KMS-11 (cell line): ENCODE data around the gene CD68.

Experiments
- H2AFZ ChIP-seq: fragments of 200-600 bp; sonication (generic); 2 replicates; pipeline ENCODE4 v1.6.1; 2016; ENCODE audit warnings: antibody characterized with exemption, mixed run types, low read depth
- H3K27ac ChIP-seq: fragments of 200-600 bp; sonication (generic); 2 replicates; pipeline ENCODE4 v1.6.1; 2016; ENCODE audit warnings: mild to moderate bottlenecking, mixed run types
- H3K27me3 ChIP-seq: fragments of 200-600 bp; sonication (generic); 2 replicates; pipeline ENCODE4 v1.6.1; 2017; ENCODE audit warnings: mild to moderate bottlenecking, low read depth, mixed run types, moderate library complexity; ENCODE audit not compliant: insufficient read depth
- H3K36me3 ChIP-seq: fragments of 200-600 bp; sonication (generic); 2 replicates; pipeline ENCODE4 v1.6.1; 2017; ENCODE audit warnings: mild to moderate bottlenecking, mixed run types; ENCODE audit not compliant: insufficient read depth
- H3K4me1 ChIP-seq: fragments of 200-600 bp; sonication (generic); 2 replicates; pipeline ENCODE4 v1.6.1; 2016; ENCODE audit warnings: mild to moderate bottlenecking, low read depth, mixed run types; ENCODE audit not compliant: poor library complexity, severe bottlenecking
- H3K4me2 ChIP-seq: fragments of 200-600 bp; sonication (generic); 2 replicates; pipeline ENCODE4 v1.7.0; 2016; ENCODE audit warnings: mild to moderate bottlenecking, mixed run types
- H3K4me3 ChIP-seq: fragments of 200-600 bp; sonication (generic); IDR thresholded peaks from 2 replicates; pipeline ENCODE4 v1.6.1; 2017; ENCODE audit warnings: low read depth, low read length, mixed read lengths; ENCODE audit not compliant: insufficient read depth
- H3K79me2 ChIP-seq: fragments of 200-600 bp; sonication (generic); 2 replicates; pipeline ENCODE4 v1.6.1; 2016; ENCODE audit warnings: low read depth, mixed run types; ENCODE audit not compliant: insufficient read depth
- H3K9ac ChIP-seq: fragments of 200-600 bp; sonication (generic); 2 replicates; pipeline ENCODE4 v1.6.1; 2016; ENCODE audit warnings: mild to moderate bottlenecking, mixed run types
- H4K20me1 ChIP-seq: fragments of 200-600 bp; sonication (generic); 2 replicates; pipeline ENCODE4 v1.6.1; 2016; ENCODE audit warnings: mild to moderate bottlenecking, mixed run types; ENCODE audit not compliant: insufficient read depth
- TF ChIP-seq, protein P1 (sequence below): fragments of 200-600 bp; sonication (generic); conservative IDR thresholded peaks from 2 replicates; pipeline ENCODE4 v1.6.1; 2017; ENCODE audit warnings: low read depth, mild to moderate bottlenecking, antibody characterized with exemption, low read length, moderate library complexity, mixed read lengths

Gene CD68

DNA sequence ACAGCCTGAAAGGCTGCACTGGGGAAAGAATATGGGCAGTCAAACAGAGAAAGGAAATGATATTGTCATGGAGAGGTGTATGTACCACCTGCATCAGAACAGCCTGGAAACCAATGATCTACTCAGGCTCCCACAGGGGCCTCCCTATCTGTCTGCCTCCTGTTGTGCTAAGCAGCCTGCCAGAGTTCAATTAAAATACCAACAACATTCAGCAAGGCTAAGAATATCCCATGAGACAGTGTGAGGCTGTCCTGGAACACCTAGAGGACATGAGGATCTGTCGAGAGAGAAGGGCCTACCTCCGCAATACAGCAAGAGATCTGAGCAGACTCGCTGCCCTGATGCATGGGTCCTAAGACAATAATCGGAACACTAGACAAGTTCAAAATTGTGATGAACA is 26.8 kb downstream of the CD68 start:
- no peaks in the 10 kb centered on the region for H4K20me1 ChIP-seq
- H3K4me2 ChIP-seq: no peak overlapping the region
- H2AFZ ChIP-seq: no peak overlapping the region
- no peak overlapping the region for H3K27ac ChIP-seq
- H3K36me3 ChIP-seq: no peaks in the 10 kb centered on the region
- H3K79me2 ChIP-seq: no peaks in the 10 kb centered on the region
- H3K4me3 ChIP-seq: no peak overlapping the region
- no peaks in the 10 kb centered on the region for H3K4me1 ChIP-seq
- H3K9ac ChIP-seq: no peak overlapping the region
- no peaks in the 10 kb centered on the region for H3K27me3 ChIP-seq
- TF ChIP-seq, protein P1, sequence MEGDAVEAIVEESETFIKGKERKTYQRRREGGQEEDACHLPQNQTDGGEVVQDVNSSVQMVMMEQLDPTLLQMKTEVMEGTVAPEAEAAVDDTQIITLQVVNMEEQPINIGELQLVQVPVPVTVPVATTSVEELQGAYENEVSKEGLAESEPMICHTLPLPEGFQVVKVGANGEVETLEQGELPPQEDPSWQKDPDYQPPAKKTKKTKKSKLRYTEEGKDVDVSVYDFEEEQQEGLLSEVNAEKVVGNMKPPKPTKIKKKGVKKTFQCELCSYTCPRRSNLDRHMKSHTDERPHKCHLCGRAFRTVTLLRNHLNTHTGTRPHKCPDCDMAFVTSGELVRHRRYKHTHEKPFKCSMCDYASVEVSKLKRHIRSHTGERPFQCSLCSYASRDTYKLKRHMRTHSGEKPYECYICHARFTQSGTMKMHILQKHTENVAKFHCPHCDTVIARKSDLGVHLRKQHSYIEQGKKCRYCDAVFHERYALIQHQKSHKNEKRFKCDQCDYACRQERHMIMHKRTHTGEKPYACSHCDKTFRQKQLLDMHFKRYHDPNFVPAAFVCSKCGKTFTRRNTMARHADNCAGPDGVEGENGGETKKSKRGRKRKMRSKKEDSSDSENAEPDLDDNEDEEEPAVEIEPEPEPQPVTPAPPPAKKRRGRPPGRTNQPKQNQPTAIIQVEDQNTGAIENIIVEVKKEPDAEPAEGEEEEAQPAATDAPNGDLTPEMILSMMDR: no peak

DNA sequence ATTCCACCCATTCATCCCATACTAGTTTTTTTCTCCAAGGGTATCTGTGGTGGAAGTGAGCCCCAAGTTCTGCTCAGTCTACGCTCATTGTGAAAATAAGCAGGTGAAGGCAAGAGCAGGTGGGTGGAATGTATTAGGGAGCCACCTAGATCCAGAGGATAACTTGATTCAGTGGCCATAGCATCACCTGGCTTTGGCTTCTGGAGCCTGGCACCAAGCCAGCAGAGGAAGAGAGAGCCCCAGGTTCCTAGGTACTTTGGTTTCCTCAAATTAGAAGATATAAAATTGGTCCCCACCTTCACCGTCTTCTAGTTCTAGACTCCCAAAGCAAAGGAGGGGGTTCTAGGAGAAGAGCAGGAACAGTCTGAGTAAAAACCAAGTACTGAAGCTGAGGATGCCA is 31.2 kb downstream of the CD68 start:
- H3K36me3 ChIP-seq: no peaks in the 10 kb centered on the region
- H2AFZ ChIP-seq: no peak overlapping the region
- H3K4me3 ChIP-seq: no peak overlapping the region
- H3K79me2 ChIP-seq: no peaks in the 10 kb centered on the region
- H3K27me3 ChIP-seq: no peaks in the 10 kb centered on the region
- TF ChIP-seq, protein P1: no peak
- H3K4me1 ChIP-seq: no peaks in the 10 kb centered on the region
- H3K27ac ChIP-seq: no peak overlapping the region
- H3K9ac ChIP-seq: no peak overlapping the region
- no peak overlapping the region for H3K4me2 ChIP-seq
- no peaks in the 10 kb centered on the region for H4K20me1 ChIP-seq

DNA sequence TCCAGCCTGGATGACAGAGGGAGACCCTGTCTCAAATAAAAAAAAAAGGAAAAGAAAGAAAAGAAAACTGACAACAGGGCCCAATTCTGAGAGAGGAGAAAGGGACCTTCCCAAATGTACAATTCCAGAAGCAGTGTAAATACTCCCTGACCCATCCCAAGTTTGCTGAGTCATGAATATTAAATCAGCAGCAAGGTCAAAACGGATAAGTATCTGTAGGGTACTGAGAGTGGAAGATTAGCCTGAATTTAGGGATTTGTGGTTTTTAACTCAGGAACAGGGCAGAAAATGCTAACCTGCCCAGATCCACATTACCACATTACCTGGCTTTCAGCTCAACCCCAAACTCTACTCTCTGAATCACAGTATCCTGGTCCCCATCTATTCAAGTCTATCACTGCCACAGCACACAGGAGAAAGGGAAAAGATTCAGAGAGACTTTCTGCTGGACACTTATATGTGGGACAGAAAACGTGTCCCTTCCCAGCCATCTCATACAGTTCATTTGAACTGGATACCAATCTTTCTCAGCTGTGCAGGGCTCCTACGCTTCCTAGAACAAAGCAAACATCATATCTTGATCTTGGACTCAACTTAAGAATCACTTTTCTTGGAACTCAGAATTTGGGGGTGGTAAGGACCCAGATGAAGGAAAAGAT is 32.3 kb downstream of the CD68 start:
- Histone ChIP-seq H3K79me2 (no peaks in the 10 kb centered on the region), H3K4me2 (no peak overlapping the region), H3K27ac (no peak overlapping the region)

DNA sequence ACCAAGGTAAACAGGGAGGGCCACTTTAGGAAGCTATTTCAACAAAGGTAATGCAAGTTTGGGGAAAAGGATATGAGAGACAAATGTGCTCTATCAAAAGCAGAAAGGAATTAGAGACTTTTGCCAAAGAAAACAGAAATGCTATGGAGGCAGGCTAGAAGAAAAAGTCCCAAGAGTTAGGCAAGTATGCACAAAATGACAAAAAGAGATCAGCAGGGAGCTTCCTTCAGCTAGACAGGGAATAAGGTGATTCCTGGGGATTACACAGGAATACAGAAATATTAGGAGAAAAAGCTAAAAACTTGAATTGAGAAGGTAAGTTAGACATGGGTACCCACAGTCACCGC is 32.8 kb downstream of the CD68 start:
- no peaks in the 10 kb centered on the region for H3K36me3 ChIP-seq
- H3K9ac ChIP-seq: no peak overlapping the region
- TF ChIP-seq, protein P1: no peak
- H3K4me2 ChIP-seq: no peak overlapping the region
- H3K4me1 ChIP-seq: no peaks in the 10 kb centered on the region
- H4K20me1 ChIP-seq: no peaks in the 10 kb centered on the region
- no peaks in the 10 kb centered on the region for H3K79me2 ChIP-seq
- H3K27me3 ChIP-seq: no peaks in the 10 kb centered on the region
- no peak overlapping the region for H3K27ac ChIP-seq
- H3K4me3 ChIP-seq: no peak overlapping the region
- H2AFZ ChIP-seq: no peak overlapping the region

More for the DNA sequence above, 32.3 kb downstream of the CD68 start:
- H3K27me3 ChIP-seq: no peaks in the 10 kb centered on the region
- H3K4me1 ChIP-seq: no peaks in the 10 kb centered on the region
- H4K20me1 ChIP-seq: no peaks in the 10 kb centered on the region
- TF ChIP-seq, protein P1: no peak
- no peak overlapping the region for H2AFZ ChIP-seq
- H3K9ac ChIP-seq: no peak overlapping the region
- no peaks in the 10 kb centered on the region for H3K36me3 ChIP-seq
- H3K4me3 ChIP-seq: no peak overlapping the region
